Activated T-helper 9 cell treated with anti-CD3 and anti-CD28 coated beads, Interleukin-2, amount 50 U/mL, for 16 hours (primary cell): ENCODE results near the gene MLC1.

Experiments
- DNase-seq: peaks from one replicate; pipeline ENCODE4 v3.0.0-alpha.2; 2020; ENCODE audit warnings: low read depth

MLC1 gene

GRCh38 chr22:50058061-50058905 is 26.9 kb downstream of the MLC1 start, which contains the start of gene TTLL8:
TTLL8 (minus strand) TSS chr22:50058298.
- no peak for DNase-seq

- no peak for DNase-seq
Measured at GRCh38 chr22:50057278-50058060, 27.8 kb downstream of the MLC1 start.

- no peak for DNase-seq
Measured at GRCh38 chr22:50056214-50056972, 28.8 kb downstream of the MLC1 start.

GRCh38 chr22:50053861-50054260 is 31.4 kb downstream of the MLC1 start:
- no peak for DNase-seq

GRCh38 chr22:50051930-50052329 is 33.3 kb downstream of the MLC1 start:
- DNase-seq = no peak

GRCh38 chr22:50049299-50050195 is 35.7 kb downstream of the MLC1 start:
- DNase-seq = no peak

- no peak for DNase-seq
Measured at GRCh38 chr22:50048836-50049235, 36.4 kb downstream of the MLC1 start.

GRCh38 chr22:50048061-50048765 is 37.0 kb downstream of the MLC1 start:
- no peak for DNase-seq

- no peak for DNase-seq
Measured at GRCh38 chr22:50047346-50047745, 37.9 kb downstream of the MLC1 start.

- DNase-seq = no peak
Measured at GRCh38 chr22:50046481-50047245, 38.6 kb downstream of the MLC1 start.

GRCh38 chr22:50046019-50046415 is 39.2 kb downstream of the MLC1 start:
- DNase-seq = no peak

- no peak for DNase-seq
Measured at GRCh38 chr22:50045211-50046018, 39.8 kb downstream of the MLC1 start.

- no peak for DNase-seq
Measured at GRCh38 chr22:50044485-50045118, 40.6 kb downstream of the MLC1 start.

GRCh38 chr22:50041361-50042065 is 43.7 kb downstream of the MLC1 start:
- no peak for DNase-seq

GRCh38 chr22:50040717-50041116 is 44.5 kb downstream of the MLC1 start:
- DNase-seq = no peak

- no peak for DNase-seq
Measured at GRCh38 chr22:50039669-50040443, 45.4 kb downstream of the MLC1 start.
